Activated CD4-positive, alpha-beta T cell treated with anti-CD3 and anti-CD28 coated beads, Interleukin-2, amount 50 U/mL, for 48 hours (primary cell): ENCODE measurements around the gene AGMO.
A peak's percentile ranks its signal among the peaks of the same experiment; 100 is the strongest.
"Not testable (repeated sequence)": the region's sequence is repeated elsewhere in the genome, so short reads cannot be mapped to it uniquely, and the experiment has no call there.

Experiments used
- DNase-seq, 2 experiments: peaks; one replicate each; pipeline ENCODE4 v3.0.0-alpha.2; 2020

Gene AGMO

GRCh38 chr7:15306296-15306695 lies 255.5 kb downstream of the AGMO start:
- no peak for DNase-seq

- DNase-seq, result peak; percentile 1 to 11
These were observed 256.7 kb downstream of the AGMO start for GRCh38 chr7:15305002-15305600.

GRCh38 chr7:15303357-15303756 lies 258.5 kb downstream of the AGMO start:
- no peak for DNase-seq

- not testable (repeated sequence) for DNase-seq
These were observed 260.8 kb downstream of the AGMO start for GRCh38 chr7:15300986-15301385.

GRCh38 chr7:15292138-15292537 lies 269.7 kb downstream of the AGMO start:
- no peak for DNase-seq

GRCh38 chr7:15291699-15292098 lies 270.1 kb downstream of the AGMO start:
- no peak for DNase-seq

- no peak for DNase-seq
These were observed 273.1 kb downstream of the AGMO start for GRCh38 chr7:15288741-15289140.

GRCh38 chr7:15284396-15284795 lies 277.4 kb downstream of the AGMO start:
- DNase-seq, result no peak

- DNase-seq, result no peak
These were observed 281.6 kb downstream of the AGMO start for GRCh38 chr7:15280078-15280733.

- DNase-seq, result no peak
These were observed 282.2 kb downstream of the AGMO start for GRCh38 chr7:15279640-15280039.

GRCh38 chr7:15257689-15258088 lies 304.1 kb downstream of the AGMO start:
- no peak for DNase-seq

- no peak for DNase-seq
These were observed 309.6 kb downstream of the AGMO start for GRCh38 chr7:15252181-15252580.

- DNase-seq, result no peak
These were observed 313.3 kb downstream of the AGMO start for GRCh38 chr7:15248514-15248913.

GRCh38 chr7:15245831-15246230 lies 316.0 kb downstream of the AGMO start:
- no peak for DNase-seq

- DNase-seq, result no peak
These were observed 322.0 kb downstream of the AGMO start for GRCh38 chr7:15239801-15240200.

- no peak for DNase-seq
These were observed 324.9 kb downstream of the AGMO start for GRCh38 chr7:15236952-15237351.

- no peak for DNase-seq
These were observed 327.4 kb downstream of the AGMO start for GRCh38 chr7:15234431-15234830.

GRCh38 chr7:15228831-15229230 lies 333.0 kb downstream of the AGMO start:
- no peak for DNase-seq

- no peak for DNase-seq
These were observed 335.8 kb downstream of the AGMO start for GRCh38 chr7:15225981-15226380.

GRCh38 chr7:15219758-15220157 lies 342.1 kb downstream of the AGMO start:
- no peak for DNase-seq

GRCh38 chr7:15218261-15218660 lies 343.6 kb downstream of the AGMO start:
- no peak for DNase-seq

GRCh38 chr7:15215616-15216015 lies 346.2 kb downstream of the AGMO start:
- DNase-seq, result no peak

GRCh38 chr7:15214976-15215375 lies 346.8 kb downstream of the AGMO start:
- DNase-seq, result no peak

GRCh38 chr7:15213093-15213492 lies 348.7 kb downstream of the AGMO start:
- no peak for DNase-seq

GRCh38 chr7:15209429-15209828 lies 352.4 kb downstream of the AGMO start:
- no peak for DNase-seq
